NCI-H510A treated with DMSO at 0.1 percent for 48 hours (cell line): ENCODE data around the gene UBLCP1.
A peak's percentile ranks its signal among the peaks of the same experiment; 100 is the strongest.
"Not testable (repeated sequence)": the region's sequence is repeated elsewhere in the genome, so short reads cannot be mapped to it uniquely, and the experiment has no call there.

Source experiments
- DNase-seq: peaks from one replicate; lab custom pipeline; 2025; lab: John Stamatoyannopoulos, UW

UBLCP1 gene

GRCh38 chr5:159262859-159263568 lies at the start of gene UBLCP1:
UBLCP1 (plus strand) TSS chr5:159263290; CDS start chr5:159268916, 5,626 bp downstream.
- DNase-seq: peak; percentile 60

DNA sequence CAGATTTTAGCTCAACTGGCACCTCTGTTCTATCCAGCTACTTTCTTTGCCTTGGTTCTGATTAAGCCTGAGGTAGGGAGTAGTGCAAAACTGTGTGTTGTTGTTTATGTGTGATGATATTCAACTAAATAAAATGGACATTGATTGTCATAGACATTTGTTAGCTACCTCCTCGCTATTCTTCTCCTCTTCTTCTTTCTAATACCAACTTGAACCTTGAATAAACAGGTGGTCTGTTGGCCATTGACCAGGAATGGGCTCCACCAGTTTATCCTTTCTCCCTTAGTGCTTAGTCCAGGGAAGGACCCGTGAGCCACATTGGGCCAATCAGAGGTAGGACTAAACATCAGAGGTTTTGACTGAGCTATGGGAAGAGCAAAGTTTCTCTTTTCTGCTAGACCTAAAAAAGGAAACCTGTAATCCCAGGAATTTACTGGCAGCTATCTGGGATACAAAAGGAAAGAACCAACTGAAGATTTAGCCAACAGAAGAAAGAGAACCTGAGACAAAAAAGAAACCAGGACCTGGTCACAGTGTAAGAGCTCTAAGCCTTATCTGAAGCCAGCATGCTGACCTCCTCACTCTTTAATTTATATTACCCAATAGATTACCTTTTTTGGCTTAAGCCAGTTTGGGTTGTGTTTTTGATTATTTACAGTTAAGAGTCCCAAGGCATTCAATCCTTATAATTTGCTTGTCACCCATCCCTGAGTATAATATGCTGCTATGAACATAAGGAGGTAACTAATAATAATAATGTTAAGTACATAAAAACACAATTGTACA lies 48.4 kb upstream of the UBLCP1 start:
- no peak for DNase-seq

DNA sequence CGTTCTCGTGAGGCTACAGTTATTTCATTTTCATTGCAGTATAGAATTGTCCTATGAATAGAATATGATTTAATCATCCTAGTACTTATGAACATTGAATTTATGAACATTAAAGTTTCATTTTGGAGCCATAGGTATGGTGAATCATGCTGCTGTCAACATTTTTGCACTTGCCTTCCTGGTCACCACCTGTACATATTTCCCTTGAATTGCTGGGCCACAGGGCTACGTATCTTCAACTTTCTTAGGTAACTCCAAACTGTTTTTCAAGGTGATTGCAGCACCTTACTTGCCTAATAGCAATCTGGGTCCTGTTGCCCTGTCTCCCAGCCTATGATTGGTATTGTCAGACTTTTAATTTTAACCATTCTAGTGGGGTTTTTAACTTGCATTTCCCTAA lies 47.2 kb upstream of the UBLCP1 start:
- no peak for DNase-seq

DNA sequence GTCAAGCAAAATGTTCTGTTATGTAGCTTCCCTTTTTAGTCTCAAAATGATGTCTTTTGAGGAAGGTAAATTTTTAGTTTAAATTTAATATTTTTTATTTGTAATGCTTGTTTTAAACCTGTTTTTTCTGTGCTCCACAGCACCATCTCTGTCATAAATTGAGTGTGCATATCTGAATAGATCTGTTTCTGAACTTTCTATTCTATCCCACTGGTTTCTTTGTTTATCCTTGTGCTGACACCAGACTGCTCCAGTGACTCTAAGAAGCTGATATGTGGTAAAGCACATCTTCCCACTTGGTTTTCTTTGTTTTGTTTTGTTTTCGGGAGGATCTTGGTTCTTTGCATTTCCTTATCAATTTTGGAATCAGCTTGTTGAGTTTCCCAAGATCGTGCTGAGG lies 46.6 kb upstream of the UBLCP1 start:
- DNase-seq: no peak

DNA sequence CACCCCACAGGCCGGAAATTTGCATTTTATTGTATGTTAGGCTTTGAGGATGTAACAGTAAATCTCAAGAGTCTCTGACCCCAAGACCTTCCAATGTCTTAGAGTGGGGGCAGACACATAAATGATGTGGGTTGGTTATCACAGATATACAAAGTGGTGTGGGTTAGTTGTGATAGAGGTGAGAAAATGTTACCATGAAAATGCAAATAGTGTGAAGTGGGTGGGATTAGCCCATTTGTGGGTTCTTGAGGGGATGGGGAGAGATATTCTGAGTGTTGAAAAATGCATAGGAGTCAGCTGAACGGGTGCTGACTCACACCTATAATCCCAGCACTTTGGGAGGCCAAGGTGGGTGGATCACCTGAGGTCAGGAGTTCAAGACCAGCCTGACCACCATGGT lies 45.9 kb upstream of the UBLCP1 start:
- DNase-seq: no peak

- DNase-seq: no peak
These were observed 44.5 kb upstream of the UBLCP1 start for GRCh38 chr5:159218595-159219023.

- DNase-seq: no peak
These were observed 42.9 kb upstream of the UBLCP1 start for GRCh38 chr5:159220206-159220605.

DNA sequence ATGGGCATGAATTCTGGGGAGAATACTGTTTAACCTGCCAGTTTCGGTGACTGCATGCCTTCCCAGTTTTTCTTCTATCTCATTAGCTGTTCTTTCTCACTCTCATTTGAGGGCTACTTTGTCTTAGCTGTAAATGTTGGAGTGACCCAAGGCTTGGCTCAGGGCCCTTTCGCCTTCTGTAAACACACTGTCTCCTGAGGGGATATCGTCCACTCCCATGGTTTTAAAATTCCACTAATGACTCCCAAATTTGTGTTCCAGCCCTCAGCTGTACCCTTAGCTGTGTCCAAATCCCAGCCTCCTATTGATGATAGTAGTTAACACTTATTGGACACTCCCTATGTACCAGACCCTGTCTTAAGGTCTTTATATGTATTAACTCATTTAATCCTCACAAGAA lies 39.6 kb upstream of the UBLCP1 start:
- DNase-seq: no peak

DNA sequence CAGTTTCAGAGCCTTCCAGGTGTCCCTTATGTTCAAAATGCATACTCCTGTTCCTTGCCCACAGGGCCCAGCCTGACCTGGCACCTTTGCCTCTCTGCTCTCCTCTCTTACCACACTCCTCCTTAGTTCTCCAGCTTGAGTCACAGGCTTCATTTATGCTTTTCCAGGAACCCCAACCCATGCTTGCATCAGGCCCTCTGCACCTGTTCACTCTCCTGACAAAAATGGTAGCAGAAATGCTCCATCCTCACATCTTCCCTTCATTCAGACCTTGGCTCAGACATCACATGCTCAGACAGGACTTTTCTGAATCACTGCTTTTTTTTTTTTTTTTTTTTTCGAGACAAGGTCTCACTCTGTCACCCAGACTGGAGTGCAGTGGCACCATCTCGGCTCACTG lies 38.6 kb upstream of the UBLCP1 start:
- DNase-seq: no peak

GRCh38 chr5:159226451-159226850 lies 36.6 kb upstream of the UBLCP1 start:
- DNase-seq: no peak

GRCh38 chr5:159227452-159227851 lies 35.6 kb upstream of the UBLCP1 start:
- DNase-seq: no peak

DNA sequence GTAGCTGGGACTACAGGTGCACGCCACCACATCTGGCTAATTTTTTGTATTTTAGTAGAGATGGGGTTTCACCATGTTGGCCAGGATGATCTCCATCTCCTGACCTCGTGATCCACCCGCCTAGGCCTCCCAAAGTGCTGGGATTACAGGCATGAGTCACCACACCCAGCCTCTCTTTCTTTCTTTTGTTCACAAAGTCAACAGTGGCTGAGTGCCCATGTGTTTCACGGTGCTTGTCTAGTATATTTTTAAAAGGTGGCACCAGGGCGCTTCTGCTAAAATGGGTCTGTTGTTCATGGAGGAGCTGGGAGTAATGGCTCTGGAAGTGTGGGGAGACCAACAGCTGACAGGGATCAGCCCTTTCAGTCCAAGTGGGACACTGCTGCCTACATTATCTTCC lies 35.0 kb upstream of the UBLCP1 start:
- not testable (repeated sequence) for DNase-seq

DNA sequence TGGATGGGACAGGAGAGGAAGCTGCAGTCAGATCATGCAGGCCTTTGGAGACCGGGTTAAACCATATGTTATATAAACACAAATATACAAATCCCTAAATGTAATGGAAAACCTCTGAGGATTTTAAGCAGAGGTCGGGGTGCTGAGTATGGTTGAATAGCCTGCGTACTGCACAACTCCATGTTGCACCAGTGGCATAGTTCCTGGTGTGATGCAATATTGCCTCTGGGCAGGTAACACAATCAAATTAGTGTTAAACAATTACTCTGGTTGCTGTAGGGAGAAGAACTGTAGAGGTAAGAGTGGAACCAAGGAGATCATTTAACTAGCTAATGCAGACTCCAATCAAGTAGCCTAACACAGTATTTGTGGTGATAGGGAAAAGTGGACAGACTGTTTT lies 32.4 kb upstream of the UBLCP1 start:
- no peak for DNase-seq

DNA sequence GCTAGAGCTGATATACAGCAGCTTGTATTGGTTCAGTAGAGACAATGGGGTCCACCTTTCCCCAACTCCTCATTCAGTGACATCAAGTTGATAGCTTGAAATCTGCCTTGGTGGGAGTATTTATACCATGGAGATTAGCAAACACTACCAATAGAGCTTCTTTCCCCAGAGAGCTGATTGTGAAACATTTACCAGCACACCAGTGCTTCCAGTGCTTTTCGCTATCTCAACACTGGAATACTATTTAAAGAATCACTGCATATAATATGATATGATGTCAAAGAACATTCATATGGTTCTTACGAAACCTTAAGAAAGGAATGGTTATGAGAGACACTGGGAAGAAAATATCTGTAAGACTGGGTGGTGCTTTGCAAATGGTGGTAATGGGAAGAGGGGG lies 31.9 kb upstream of the UBLCP1 start:
- DNase-seq: no peak

DNA sequence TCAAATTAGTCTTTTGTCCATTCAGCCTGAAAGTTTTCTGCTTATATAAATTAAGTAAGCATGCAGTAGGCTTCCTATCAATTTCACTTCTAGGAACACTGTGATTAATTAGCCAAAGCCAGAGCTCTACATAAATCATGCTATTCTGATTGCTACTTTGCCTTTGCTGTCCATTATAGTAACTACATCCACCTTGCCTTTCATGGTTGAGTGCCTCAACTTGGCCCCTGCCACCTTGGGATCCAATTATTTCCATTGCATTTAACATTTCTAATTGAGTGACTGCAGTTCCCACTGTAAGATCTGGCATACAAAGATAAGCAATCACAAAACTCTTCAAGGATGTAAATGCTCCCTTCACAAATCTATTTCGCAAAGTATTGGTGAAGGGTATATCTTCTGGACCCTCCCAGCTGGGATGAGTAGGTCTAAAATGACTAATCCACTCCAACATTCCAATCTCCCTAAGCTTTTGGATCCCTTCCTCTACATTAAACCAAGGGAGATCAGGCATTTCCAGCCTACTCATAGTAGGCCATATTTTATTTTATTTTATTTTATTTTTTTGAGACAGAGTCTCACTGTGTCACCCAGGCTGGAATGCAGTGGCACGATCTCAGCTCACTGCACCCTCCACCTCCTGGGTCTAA lies 27.1 kb upstream of the UBLCP1 start:
- DNase-seq: not testable (repeated sequence)

DNA sequence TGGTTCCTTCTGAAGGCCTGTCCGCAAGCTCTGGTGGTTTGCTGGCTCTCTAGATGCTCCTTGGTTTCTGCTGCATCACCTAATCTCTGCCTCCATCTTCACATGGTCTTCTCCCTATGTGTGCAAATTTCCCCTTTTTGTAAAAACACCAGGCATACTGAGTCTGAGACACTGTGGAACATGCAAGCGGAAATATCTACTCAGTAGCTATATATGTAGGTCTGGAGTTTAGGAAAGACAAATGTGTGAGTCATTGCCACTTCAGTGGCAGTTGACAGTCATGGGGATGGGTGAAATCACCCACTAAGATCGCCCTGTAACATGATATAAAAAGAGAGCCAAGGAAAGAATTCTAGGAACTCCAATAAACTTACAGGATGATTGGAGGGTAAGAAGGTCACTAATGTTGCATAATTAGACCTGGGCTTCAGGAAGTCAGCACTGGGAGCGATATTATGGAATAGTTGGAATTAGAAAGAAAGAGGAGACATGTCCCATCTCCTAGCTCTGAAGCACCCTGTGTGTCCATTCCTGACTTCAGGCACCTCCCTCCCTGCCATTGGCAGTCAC lies 22.7 kb upstream of the UBLCP1 start:
- no peak for DNase-seq

DNA sequence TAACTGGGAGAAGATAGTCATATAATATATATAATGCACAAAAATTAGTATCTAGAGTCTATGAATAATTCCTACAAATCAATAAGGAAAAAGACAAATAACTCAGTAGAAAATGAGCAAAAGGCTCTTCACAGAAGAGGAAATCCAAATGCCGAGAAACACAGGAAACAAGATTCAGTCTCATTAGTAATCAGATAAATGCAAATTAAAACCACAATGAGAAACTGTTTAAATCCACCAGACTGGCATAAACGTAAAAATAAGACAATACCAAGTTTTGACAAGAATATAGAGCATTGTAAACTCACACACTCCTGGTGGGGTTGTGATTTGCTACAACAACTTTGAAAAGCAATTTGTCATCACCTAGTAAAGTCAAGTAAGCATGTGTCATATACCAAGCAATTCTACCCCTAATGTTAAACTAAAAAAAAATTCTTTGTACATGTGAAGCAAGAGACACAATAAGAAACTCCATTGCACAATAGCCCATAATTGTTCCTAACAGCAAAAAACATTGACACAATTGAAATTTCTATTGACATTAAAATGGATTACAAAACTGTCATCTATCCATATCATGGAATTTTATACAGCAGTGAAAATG lies 21.0 kb upstream of the UBLCP1 start:
- no peak for DNase-seq

GRCh38 chr5:159242656-159243055 lies 20.4 kb upstream of the UBLCP1 start:
- DNase-seq: no peak

DNA sequence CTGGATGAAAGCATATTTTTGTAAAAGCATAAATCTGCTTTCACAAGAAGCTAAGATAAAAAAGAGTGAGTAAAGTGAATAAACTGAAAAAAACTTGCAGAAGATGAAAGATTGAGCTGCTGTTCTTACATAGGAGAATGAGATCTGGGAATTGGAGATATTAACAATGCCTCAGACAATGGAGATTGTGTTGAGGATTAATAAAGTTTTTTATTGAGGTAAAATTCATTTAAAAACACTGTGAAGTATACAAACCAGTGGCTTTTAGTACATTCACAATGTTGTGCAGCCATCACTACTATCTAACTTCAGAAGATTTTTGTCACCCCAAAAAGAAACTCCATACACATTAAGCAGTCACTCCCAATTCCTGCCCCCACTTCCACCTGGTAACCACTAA lies 19.7 kb upstream of the UBLCP1 start:
- DNase-seq: no peak

GRCh38 chr5:159244163-159244562 lies 18.9 kb upstream of the UBLCP1 start:
- no peak for DNase-seq

- no peak for DNase-seq
These were observed 18.2 kb upstream of the UBLCP1 start for GRCh38 chr5:159244890-159245289.

DNA sequence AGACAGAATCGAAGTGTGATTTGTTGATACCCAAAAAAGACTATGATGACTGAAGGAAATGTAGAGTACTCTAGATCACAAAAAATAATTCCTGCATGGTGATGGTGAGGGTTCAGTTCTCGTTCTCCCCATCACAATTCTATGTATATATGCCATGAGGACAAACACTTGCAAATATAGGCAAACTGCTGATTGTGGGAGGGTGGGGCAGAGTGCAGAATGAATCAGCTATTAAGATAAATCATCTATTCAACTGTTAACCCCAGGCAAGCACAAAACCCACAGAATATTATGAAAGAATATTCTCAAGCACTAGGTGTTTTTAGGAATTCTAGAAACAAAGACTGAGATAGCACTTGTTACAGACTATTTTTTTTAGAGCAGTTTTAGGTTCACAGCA lies 13.9 kb upstream of the UBLCP1 start:
- DNase-seq: no peak
